BJ (cell line): ENCODE data around the gene CAPN10. TPM values are rescaled to one million over a fixed set of nuclear protein-coding genes. Genes with fewer than 3 reads are reported as not detected.

Experiments used
- CTCF ChIA-PET: fragments of 350-600 bp; formaldehyde crosslinking; extraction: SDS; loops from one replicate; lab custom pipeline; 2021; ENCODE audit warnings: antibody characterized with exemption, inconsistent platforms; lab: Yijun Ruan, JAX
- POLR2A ChIA-PET: fragments of 300-600 bp; sonication (Branson Sonifier 250); formaldehyde crosslinking; extraction: SDS; loops from one replicate; lab custom pipeline; 2021; ENCODE audit warnings: antibody characterized with exemption; lab: Charles Lee
- DNase-seq: peaks from one replicate; pipeline ENCODE4 v3.0.0-alpha.2; 2011; ENCODE audit warnings: low read depth
- H3K27me3 ChIP-seq: 2 replicates; pipeline ENCODE4 v1.6.0; 2011; ENCODE audit warnings: low read length; ENCODE audit not compliant: control insufficient read depth, insufficient read depth
- H3K36me3 ChIP-seq: 2 replicates; pipeline ENCODE4 v1.5.1; 2011; ENCODE audit warnings: low read length; ENCODE audit not compliant: control insufficient read depth, insufficient read depth
- H3K4me3 ChIP-seq: 2 replicates; pipeline ENCODE4 v1.5.1; 2011; ENCODE audit warnings: low read depth, mild to moderate bottlenecking, control low read depth, low read length
- polyA plus RNA-seq: library from polyadenylated mRNA; depleted of rRNA; stranded (reverse); fragments of >200 nt; gene quantifications from 2 replicates; pipeline ENCODE4 v1.2.3, GENCODE V29; 2011
- TF ChIP-seq, protein P1 (sequence below): IDR thresholded peaks from 2 replicates; pipeline ENCODE4 v1.5.1; 2011; ENCODE audit warnings: low read depth, mild to moderate bottlenecking, control low read depth, inconsistent platforms, low read length, moderate library complexity; ENCODE audit not compliant: insufficient read depth

The CAPN10 gene
- polyA plus RNA-seq, 1 experiment, result 14.9 TPM

DNA sequence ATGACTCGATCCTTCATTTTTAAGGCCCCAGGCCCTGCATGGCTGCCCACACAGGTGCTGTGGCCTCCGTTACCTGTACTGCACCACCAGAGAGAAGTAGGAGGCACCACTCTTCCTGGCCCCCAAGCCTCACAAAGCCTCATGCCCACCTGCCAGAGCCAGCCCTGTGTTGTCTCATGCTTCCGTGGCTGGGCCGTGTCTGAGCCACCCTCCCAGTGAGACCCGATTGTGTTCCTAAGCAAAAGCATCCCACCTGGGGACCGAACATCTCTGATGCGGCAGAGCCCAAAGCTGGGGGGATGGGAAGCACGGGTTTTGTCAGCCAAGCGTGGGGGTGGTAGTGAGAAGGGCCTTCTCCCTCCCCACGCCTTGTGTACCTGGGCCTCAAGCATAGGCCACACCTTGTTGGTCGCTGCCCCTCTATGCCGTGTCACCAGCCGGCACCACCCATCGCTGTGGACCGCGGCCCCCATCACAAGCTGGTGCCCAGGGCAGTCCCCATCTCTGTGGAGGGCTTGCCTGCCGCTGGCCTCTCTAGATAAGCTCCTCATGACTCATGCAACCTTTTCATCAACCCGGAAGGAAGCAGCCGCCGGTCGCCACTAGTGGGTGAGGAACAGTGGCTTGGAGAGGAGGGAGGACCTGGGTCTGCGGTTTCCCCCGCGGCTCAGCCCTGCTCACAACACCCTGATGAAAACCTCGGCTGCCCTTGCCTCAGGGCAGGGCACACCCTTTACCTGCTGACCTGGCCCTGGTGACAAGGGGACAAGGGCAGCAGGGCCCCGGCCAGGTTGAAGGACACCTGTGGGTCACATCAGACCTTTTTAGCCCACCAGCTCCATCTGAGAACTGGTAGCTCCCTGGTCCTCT lies 21.0 kb upstream of the CAPN10 start:
- Histone ChIP-seq H3K4me3 (no peak overlapping the region), H3K27me3 (no peaks in the 10 kb centered on the region), H3K36me3 (no peaks in the 10 kb centered on the region)
- CTCF ChIA-PET, result interaction anchor here (1.1 to 3.1 kb wide), 9 partner anchors 12 to 262 kb away, joined by 3 to 34 read pairs (median 5); partner anchors contain the start of gene CAPN10
- TF ChIP-seq, protein P1, sequence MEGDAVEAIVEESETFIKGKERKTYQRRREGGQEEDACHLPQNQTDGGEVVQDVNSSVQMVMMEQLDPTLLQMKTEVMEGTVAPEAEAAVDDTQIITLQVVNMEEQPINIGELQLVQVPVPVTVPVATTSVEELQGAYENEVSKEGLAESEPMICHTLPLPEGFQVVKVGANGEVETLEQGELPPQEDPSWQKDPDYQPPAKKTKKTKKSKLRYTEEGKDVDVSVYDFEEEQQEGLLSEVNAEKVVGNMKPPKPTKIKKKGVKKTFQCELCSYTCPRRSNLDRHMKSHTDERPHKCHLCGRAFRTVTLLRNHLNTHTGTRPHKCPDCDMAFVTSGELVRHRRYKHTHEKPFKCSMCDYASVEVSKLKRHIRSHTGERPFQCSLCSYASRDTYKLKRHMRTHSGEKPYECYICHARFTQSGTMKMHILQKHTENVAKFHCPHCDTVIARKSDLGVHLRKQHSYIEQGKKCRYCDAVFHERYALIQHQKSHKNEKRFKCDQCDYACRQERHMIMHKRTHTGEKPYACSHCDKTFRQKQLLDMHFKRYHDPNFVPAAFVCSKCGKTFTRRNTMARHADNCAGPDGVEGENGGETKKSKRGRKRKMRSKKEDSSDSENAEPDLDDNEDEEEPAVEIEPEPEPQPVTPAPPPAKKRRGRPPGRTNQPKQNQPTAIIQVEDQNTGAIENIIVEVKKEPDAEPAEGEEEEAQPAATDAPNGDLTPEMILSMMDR, result no peak
- POLR2A ChIA-PET, result interaction anchor here (1.0 kb wide), 1 partner anchor 8 kb away, joined by 3 read pairs; no protein-coding TSS in a partner anchor
- no peak for DNase-seq

DNA sequence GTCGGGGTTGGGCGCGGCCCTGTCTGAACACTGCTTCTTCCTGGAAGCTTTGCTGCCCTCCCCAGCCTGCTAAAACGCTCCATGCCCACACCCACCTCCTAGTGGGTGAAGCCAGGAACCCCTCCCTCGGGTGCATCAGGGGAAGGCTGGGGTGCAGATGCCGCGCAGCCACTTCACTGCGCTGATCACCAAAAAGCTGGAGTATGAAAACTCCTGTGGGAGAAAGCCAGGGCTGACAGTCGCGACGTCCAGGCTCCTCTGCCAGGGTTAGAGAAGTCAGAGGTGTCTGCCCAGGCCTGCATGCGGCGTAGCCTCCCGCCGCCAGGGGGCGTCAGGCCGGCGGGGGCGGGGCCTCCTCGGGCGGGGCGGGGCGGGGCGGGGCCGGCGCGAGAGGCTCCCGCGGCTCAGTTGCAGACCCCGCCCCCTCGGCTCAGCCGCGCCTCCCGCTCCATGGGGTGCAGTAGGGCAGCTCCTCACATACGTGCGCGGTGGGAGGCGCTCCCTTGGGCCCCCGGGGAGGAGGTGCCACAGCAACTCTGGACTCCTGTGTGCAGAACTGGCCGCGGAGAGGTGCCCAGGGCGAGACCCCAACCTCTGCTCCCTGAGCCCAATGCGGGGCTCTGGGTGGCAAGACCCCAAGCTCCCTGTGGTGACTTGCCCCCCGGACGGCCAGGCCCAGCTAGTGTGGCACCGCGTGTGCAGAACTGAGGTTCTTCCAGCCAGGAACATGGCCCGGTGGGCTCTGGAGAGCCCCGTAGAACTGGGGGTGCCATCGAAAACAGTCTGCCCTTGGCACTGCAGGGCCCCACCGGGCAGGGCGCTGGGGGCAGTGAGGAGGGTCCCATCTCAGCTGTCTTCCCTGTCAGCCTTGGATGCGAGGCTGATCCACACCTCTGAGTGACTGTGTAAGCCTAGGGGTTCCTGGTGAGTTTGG lies 20.1 kb upstream of the CAPN10 start:
- CTCF ChIA-PET, result interaction anchor here (1.1 to 3.1 kb wide), 10 partner anchors 13 to 261 kb away, joined by 3 to 34 read pairs (median 5); partner anchors contain the start of gene CAPN10
- POLR2A ChIA-PET, result interaction anchor here (1.0 kb wide), 1 partner anchor 9 kb away, joined by 3 read pairs; no protein-coding TSS in a partner anchor
- TF ChIP-seq, protein P1, result peak; percentile 77
- Histone ChIP-seq H3K27me3 (no peaks in the 10 kb centered on the region), H3K36me3 (no peaks in the 10 kb centered on the region), H3K4me3 (peak overlapping the region; percentile 25)
- DNase-seq, result no peak

GRCh38 chr2:240567137-240567871 lies 19.2 kb upstream of the CAPN10 start:
- Histone ChIP-seq H3K27me3 (no peaks in the 10 kb centered on the region), H3K36me3 (no peaks in the 10 kb centered on the region), H3K4me3 (peak overlapping the region; percentile 57)
- DNase-seq, result no peak
- TF ChIP-seq, protein P1, result no peak
- POLR2A ChIA-PET, result interaction anchor here (1.0 kb wide), 1 partner anchor 10 kb away, joined by 3 read pairs; no protein-coding TSS in a partner anchor
- CTCF ChIA-PET, result interaction anchor here (1.1 to 3.1 kb wide), 8 partner anchors 13 to 260 kb away, joined by 3 to 34 read pairs (median 5); partner anchors contain the start of gene CAPN10

DNA sequence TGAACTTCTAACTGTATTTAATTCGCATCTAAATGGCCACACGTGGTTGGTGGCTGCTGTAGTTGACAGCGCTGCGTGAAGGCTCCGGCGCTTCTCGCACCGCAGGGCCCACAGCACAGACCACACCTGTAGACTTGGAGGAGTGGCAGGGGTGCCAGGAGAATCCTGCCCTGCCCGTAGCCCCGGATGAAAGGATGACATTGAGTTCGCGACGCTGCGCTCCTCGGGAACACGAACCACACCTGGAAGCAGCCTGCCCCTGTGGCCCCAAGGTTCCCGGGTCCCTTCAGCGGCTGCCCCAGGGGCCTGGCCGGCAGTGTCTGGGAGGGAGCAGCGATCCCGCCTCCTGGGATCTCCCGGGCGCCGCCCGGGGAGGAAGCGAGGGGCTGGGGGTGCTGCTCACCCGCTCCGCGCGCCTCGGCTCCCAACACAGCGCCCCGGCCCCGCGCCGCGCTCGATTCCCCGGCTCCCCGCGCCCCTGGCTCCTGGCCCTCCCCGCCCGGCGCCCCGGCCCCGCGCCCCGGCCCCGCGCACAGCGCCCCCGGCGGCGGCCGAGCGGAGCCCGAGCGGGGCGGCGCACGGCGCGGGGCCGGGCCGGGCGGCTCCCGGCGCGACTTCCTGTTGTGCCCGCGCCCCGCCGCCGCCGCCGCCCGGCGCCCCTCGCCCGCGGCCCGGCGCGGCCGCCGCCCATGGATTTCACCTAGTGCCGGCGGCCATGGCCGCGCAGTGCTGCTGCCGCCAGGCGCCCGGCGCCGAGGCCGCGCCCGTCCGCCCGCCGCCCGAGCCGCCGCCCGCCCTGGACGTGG lies 18.5 kb upstream of the CAPN10 start, which contains the start of gene RNPEPL1:
Gene RNPEPL1 (plus strand): TSS at position 613 of the 806 bp plus-strand sequence. CDS start 103 bp downstream, at position 716.
- ChIA-PET POLR2A (no interaction called here), CTCF (interaction anchor here (1.4 to 3.1 kb wide), 3 partner anchors 12 to 18 kb away, joined by 4 to 34 read pairs (median 5); partner anchors contain the start of gene CAPN10)
- Histone ChIP-seq H3K4me3 (peak within 1 kb of the TSS; percentile 57), H3K36me3 (no peaks in the 10 kb centered on the region), H3K27me3 (no peaks in the 10 kb centered on the region)
- TF ChIP-seq, protein P1, result no peak
- no peak for DNase-seq
